IMR-90 (cell line): ENCODE results near the gene RPP25. TPM values are rescaled to one million over a fixed set of nuclear protein-coding genes. Genes with fewer than 3 reads are reported as not detected.

Experiments
- ATAC-seq: fragments of 200-7000 bp; cut with Tn5 transposase; 2 replicates; pipeline ENCODE4 v1.9.1; 2020; ENCODE audit warnings: low read depth, mild to moderate bottlenecking, moderate library complexity
- BruUV-seq: library from RNA; stranded (reverse); fragments of 400-500 nt; replicated peaks from 2 replicates; lab custom pipeline; 2021; lab: Mats Ljungman, UMichigan
- CTCF ChIA-PET: fragments of 300-600 bp; formaldehyde crosslinking; extraction: SDS; loops from one replicate; lab custom pipeline; 2021; ENCODE audit warnings: antibody characterized with exemption; lab: Yijun Ruan, JAX
- POLR2A ChIA-PET: fragments of 300-600 bp; sonication (Branson Sonifier 250); formaldehyde crosslinking; loops from one replicate; lab custom pipeline; 2022; ENCODE audit warnings: antibody characterized with exemption; ENCODE audit not compliant: unreplicated experiment; lab: Charles Lee
- DNase-seq: peaks from one replicate; pipeline ENCODE4 v3.0.0; 2013
- H2AFZ ChIP-seq: replicated peaks from 2 replicates; pipeline ENCODE3; 2013; ENCODE audit warnings: low read length, mild to moderate bottlenecking; ENCODE audit not compliant: poor library complexity
- H2AK5ac ChIP-seq: 2 replicates; pipeline ENCODE4 v1.6.1; 2013; ENCODE audit warnings: low read depth, low read length, inconsistent platforms
- H2AK9ac ChIP-seq: replicated peaks from 2 replicates; pipeline ENCODE3; 2013; ENCODE audit warnings: mild to moderate bottlenecking, low read depth, low read length, moderate library complexity; ENCODE audit not compliant: poor library complexity
- H2BK120ac ChIP-seq: 2 replicates; pipeline ENCODE4 v1.6.1; 2013; ENCODE audit warnings: low read depth, low read length, inconsistent platforms
- H2BK15ac ChIP-seq: 3 replicates; pipeline ENCODE4 v1.6.1; 2013; ENCODE audit warnings: low read depth, low read length, inconsistent platforms
- H2BK20ac ChIP-seq: 2 replicates; pipeline ENCODE4 v1.6.1; 2013; ENCODE audit warnings: low read depth, mild to moderate bottlenecking, inconsistent platforms, low read length, moderate library complexity
- H2BK5ac ChIP-seq: 2 replicates; pipeline ENCODE4 v1.6.1; 2013; ENCODE audit warnings: mild to moderate bottlenecking, low read depth, low read length, inconsistent platforms; ENCODE audit not compliant: poor library complexity, severe bottlenecking
- H3K14ac ChIP-seq: replicated peaks from 2 replicates; pipeline ENCODE4 v1.6.1; 2013; ENCODE audit warnings: low read depth, low read length, inconsistent platforms
- H3K18ac ChIP-seq: 2 replicates; pipeline ENCODE4 v1.6.1; 2013; ENCODE audit warnings: low read depth, low read length, control low read depth
- H3K23ac ChIP-seq: 2 replicates; pipeline ENCODE4 v1.6.1; 2013; ENCODE audit warnings: low read depth, low read length, inconsistent platforms
- H3K27ac ChIP-seq: 2 replicates; pipeline ENCODE4 v1.5.1; 2013; ENCODE audit warnings: mild to moderate bottlenecking, control low read depth, low read length; ENCODE audit not compliant: insufficient read depth
- H3K27me3 ChIP-seq: 2 replicates; pipeline ENCODE4 v1.6.1; 2013; ENCODE audit warnings: low read length; ENCODE audit not compliant: control insufficient read depth, insufficient read depth
- H3K36me3 ChIP-seq: 2 replicates; pipeline ENCODE4 v1.6.1; 2013; ENCODE audit warnings: low read length, mixed read lengths; ENCODE audit not compliant: control insufficient read depth, insufficient read depth
- H3K4ac ChIP-seq: 2 replicates; pipeline ENCODE4 v1.6.1; 2013; ENCODE audit warnings: low read depth, low read length, inconsistent platforms
- H3K4me1 ChIP-seq: 2 replicates; pipeline ENCODE4 v1.6.1; 2013; ENCODE audit warnings: low read length, mixed read lengths; ENCODE audit not compliant: control insufficient read depth, insufficient read depth
- H3K4me2 ChIP-seq: 2 replicates; pipeline ENCODE4 v1.6.1; 2013; ENCODE audit warnings: low read depth, mild to moderate bottlenecking, control low read depth, low read length, moderate library complexity
- H3K4me3 ChIP-seq: 2 replicates; pipeline ENCODE4 v1.5.1; 2013; ENCODE audit warnings: low read depth, mild to moderate bottlenecking, control low read depth, low read length, moderate library complexity; ENCODE audit not compliant: insufficient read depth
- H3K56ac ChIP-seq: 2 replicates; pipeline ENCODE4 v1.6.1; 2013; ENCODE audit warnings: low read length, inconsistent platforms; ENCODE audit not compliant: insufficient read depth; ENCODE audit errors: extremely low read depth
- H3K79me1 ChIP-seq, 2 experiments: 2 replicates each; pipeline ENCODE4 v1.6.1; 2013; ENCODE audit warnings: low read length in 2 of 2, inconsistent platforms in 1 of 2, low read depth in 1 of 2
- H3K9ac ChIP-seq: 2 replicates; pipeline ENCODE4 v1.6.1; 2013; ENCODE audit warnings: low read depth, low read length, control low read depth
- H3K9me1 ChIP-seq: 2 replicates; pipeline ENCODE4 v1.6.1; 2013; ENCODE audit warnings: low read length, inconsistent platforms; ENCODE audit not compliant: insufficient read depth
- H3K9me3 ChIP-seq: 2 replicates; pipeline ENCODE4 v1.6.1; 2013; ENCODE audit warnings: low read length; ENCODE audit not compliant: control insufficient read depth, insufficient read depth
- H4K20me1 ChIP-seq: 2 replicates; pipeline ENCODE4 v1.6.1; 2013; ENCODE audit warnings: low read length, inconsistent platforms; ENCODE audit not compliant: insufficient read depth
- H4K5ac ChIP-seq: 2 replicates; pipeline ENCODE4 v1.6.1; 2013; ENCODE audit warnings: mild to moderate bottlenecking, low read depth, low read length, control low read depth
- H4K8ac ChIP-seq, 2 experiments: 2 replicates each; pipeline ENCODE4 v1.6.1; 2013; ENCODE audit warnings: low read depth in 2 of 2, low read length in 2 of 2, control low read depth in 1 of 2, inconsistent platforms in 1 of 2
- H4K91ac ChIP-seq: 2 replicates; pipeline ENCODE4 v1.6.1; 2013; ENCODE audit warnings: low read depth, low read length, inconsistent platforms; ENCODE audit not compliant: insufficient read depth
- BHLHE40 ChIP-seq: fragments of 150-350 bp; IDR thresholded peaks from 2 replicates; pipeline ENCODE4 v1.6.1; 2016; ENCODE audit warnings: mild to moderate bottlenecking, low read depth, low read length
- CHD1 ChIP-seq: IDR thresholded peaks from 2 replicates; pipeline ENCODE4 v1.6.1; 2012; ENCODE audit warnings: low read depth, low read length, improper control_type of control experiment
- CTCF ChIP-seq: conservative IDR thresholded peaks from 2 replicates; pipeline ENCODE4 v1.5.1; 2012; ENCODE audit warnings: mild to moderate bottlenecking, low read depth, low read length, improper control_type of control experiment
- ELK1 ChIP-seq: fragments of 150-350 bp; IDR thresholded peaks from 2 replicates; pipeline ENCODE4 v1.6.1; 2016; ENCODE audit warnings: low read depth, mild to moderate bottlenecking, low read length, moderate library complexity, borderline replicate concordance
- FOS ChIP-seq: fragments of 150-350 bp; IDR thresholded peaks from 2 replicates; pipeline ENCODE4 v1.6.1; 2016; ENCODE audit warnings: low read depth, low read length
- MAFK ChIP-seq: IDR thresholded peaks from 2 replicates; pipeline ENCODE4 v1.6.1; 2012; ENCODE audit warnings: low read depth, low read length, improper control_type of control experiment
- MAZ ChIP-seq: IDR thresholded peaks from 2 replicates; pipeline ENCODE4 v1.6.1; 2012; ENCODE audit warnings: low read depth, mild to moderate bottlenecking, low read length, improper control_type of control experiment, moderate library complexity, borderline replicate concordance
- MXI1 ChIP-seq: IDR thresholded peaks from 2 replicates; pipeline ENCODE4 v1.6.1; 2012; ENCODE audit warnings: low read depth, mild to moderate bottlenecking, low read length, moderate library complexity, borderline replicate concordance
- POLR2A ChIP-seq: IDR thresholded peaks from 2 replicates; pipeline ENCODE4 v1.6.1; 2012; ENCODE audit warnings: mild to moderate bottlenecking, low read depth, low read length
- RAD21 ChIP-seq: IDR thresholded peaks from 2 replicates; pipeline ENCODE4 v1.6.1; 2012; ENCODE audit warnings: low read length, improper control_type of control experiment
- RCOR1 ChIP-seq: IDR thresholded peaks from 2 replicates; pipeline ENCODE4 v1.6.1; 2012; ENCODE audit warnings: mild to moderate bottlenecking, low read length, improper control_type of control experiment; ENCODE audit not compliant: insufficient replicate concordance
- RFX5 ChIP-seq: IDR thresholded peaks from 2 replicates; pipeline ENCODE4 v1.8.0; 2012; ENCODE audit warnings: low read depth, mild to moderate bottlenecking, low read length, moderate library complexity
- USF2 ChIP-seq: fragments of 150-350 bp; IDR thresholded peaks from 2 replicates; pipeline ENCODE4 v1.6.1; 2017; ENCODE audit warnings: mild to moderate bottlenecking, antibody characterized with exemption, low read length, low read depth
- WGBS, 2 experiments: methylation state at CpG; one replicate each; pipeline versions ENCODE4 v1.1.5 to v1.1.7; 2013; ENCODE audit warnings: missing lambda C conversion rate in 2 of 2; ENCODE audit not compliant: insufficient read length in 1 of 2; ENCODE audit errors: extremely low coverage in 2 of 2; 5-methylcytosine and 5-hydroxymethylcytosine counted together
- dilution Hi-C: fragments of 300-500 bp; cut with HindIII; formaldehyde crosslinking; loops from one replicate; pipeline ENCODE4 v1.14.3; 2018; ENCODE audit warnings: low sequenced_read_pairs; ENCODE audit not compliant: unreplicated experiment
- in situ Hi-C: fragments of 300-500 bp; cut with MboI; formaldehyde crosslinking; loops from 3 replicates; pipeline ENCODE4 v1.14.3; 2019; ENCODE audit warnings: low sequenced_read_pairs, inconsistent platforms, mixed read lengths
- intact Hi-C: fragments of 100-400 bp; cut with micrococcal nuclease; formaldehyde crosslinking; loops from 2 replicates; pipeline ENCODE4 v1.10.0; 2022
- polyA plus RNA-seq, 3 experiments: library from polyadenylated mRNA; depleted of rRNA; stranded (reverse); fragments of >200 nt; gene quantifications; 2 replicates each; pipeline ENCODE4 v1.2.3, GENCODE V29; 2012; ENCODE audit warnings: low replicate concordance in 1 of 3
- total RNA-seq: library from RNA; depleted of rRNA; stranded (reverse); fragments of >200 nt; gene quantifications from 2 replicates; pipeline ENCODE4 v1.2.3, GENCODE V29; 2012

Gene RPP25
- total and polyA plus RNA-seq, 2 of the 4 experiments (the other 2 are of a cell fraction): 0.18 to 0.38 TPM

GRCh38 chr15:74982183-74982582, 25.6 kb upstream of the RPP25 start:
- no TSS peak for BruUV-seq
- Histone ChIP-seq H2BK120ac (no peak overlapping the region), H2BK15ac (no peak overlapping the region), H3K23ac (no peak overlapping the region), H3K27ac (no peak overlapping the region), H3K4me2 (no peak overlapping the region), H3K4me3 (no peak overlapping the region), H2BK20ac (no peak overlapping the region), H4K91ac (no peak overlapping the region), H2AFZ (no peak overlapping the region), H3K4ac (no peak overlapping the region), H2BK5ac (no peak overlapping the region), H4K20me1 (no peaks in the 10 kb centered on the region), H3K4me1 (peaks cover 2% of the 10 kb centered on the region; the same call in 1 of the 2 replicates), H3K56ac (no peak overlapping the region), H2AK5ac (no peak overlapping the region), H3K14ac (no peak overlapping the region), H4K8ac (no peak overlapping the region), H4K5ac (no peak overlapping the region), H3K9me3 (no peaks in the 10 kb centered on the region), H2AK9ac (no peak overlapping the region), H3K36me3 (no peaks in the 10 kb centered on the region), H3K27me3 (peaks cover 20% of the 10 kb centered on the region), H3K18ac (no peak overlapping the region), H3K9ac (no peak overlapping the region), H3K79me1 (no peaks in the 10 kb centered on the region), H3K9me1 (no peaks in the 10 kb centered on the region)
- intact Hi-C loops: no loop called here
- WGBS, 2 experiments: 70% methylated on average over 2 of the region's 5 CpGs; no CpG with 5 or more reads in 1 of the 2 experiments
- in situ Hi-C loops: no loop called here
- no peak for DNase-seq
- POLR2A ChIA-PET: interaction anchor here (0.6 kb wide), 1 partner anchor 153 kb away, joined by 13 read pairs; no protein-coding TSS in a partner anchor
- CTCF ChIA-PET: interaction anchor here (0.6 kb wide), 1 partner anchor 10 kb away, joined by 3 read pairs; no protein-coding TSS in a partner anchor
- TF ChIP-seq CTCF: no peak
- no peak for TF ChIP-seq CHD1
- no peak for TF ChIP-seq MAFK
- no peak for TF ChIP-seq RFX5
- TF ChIP-seq ELK1: no peak
- no peak for TF ChIP-seq RAD21
- no peak for TF ChIP-seq MXI1
- TF ChIP-seq BHLHE40: no peak
- no peak for TF ChIP-seq POLR2A
- no peak for TF ChIP-seq RCOR1
- no peak for TF ChIP-seq FOS
- TF ChIP-seq USF2: no peak
- no peak for TF ChIP-seq MAZ
- no peak for ATAC-seq
- dilution Hi-C loops: no loop called here
